CD4-positive, alpha-beta T cell treated with Interleukin-21 for 1 hour (primary cell): ENCODE measurements around the gene C1QC.
"Not testable (repeated sequence)": the region's sequence is repeated elsewhere in the genome, so short reads cannot be mapped to it uniquely, and the experiment has no call there.

Experiments used
- DNase-seq: peaks from one replicate; pipeline ENCODE4 v3.0.0-alpha.2; 2020

C1QC gene

DNA sequence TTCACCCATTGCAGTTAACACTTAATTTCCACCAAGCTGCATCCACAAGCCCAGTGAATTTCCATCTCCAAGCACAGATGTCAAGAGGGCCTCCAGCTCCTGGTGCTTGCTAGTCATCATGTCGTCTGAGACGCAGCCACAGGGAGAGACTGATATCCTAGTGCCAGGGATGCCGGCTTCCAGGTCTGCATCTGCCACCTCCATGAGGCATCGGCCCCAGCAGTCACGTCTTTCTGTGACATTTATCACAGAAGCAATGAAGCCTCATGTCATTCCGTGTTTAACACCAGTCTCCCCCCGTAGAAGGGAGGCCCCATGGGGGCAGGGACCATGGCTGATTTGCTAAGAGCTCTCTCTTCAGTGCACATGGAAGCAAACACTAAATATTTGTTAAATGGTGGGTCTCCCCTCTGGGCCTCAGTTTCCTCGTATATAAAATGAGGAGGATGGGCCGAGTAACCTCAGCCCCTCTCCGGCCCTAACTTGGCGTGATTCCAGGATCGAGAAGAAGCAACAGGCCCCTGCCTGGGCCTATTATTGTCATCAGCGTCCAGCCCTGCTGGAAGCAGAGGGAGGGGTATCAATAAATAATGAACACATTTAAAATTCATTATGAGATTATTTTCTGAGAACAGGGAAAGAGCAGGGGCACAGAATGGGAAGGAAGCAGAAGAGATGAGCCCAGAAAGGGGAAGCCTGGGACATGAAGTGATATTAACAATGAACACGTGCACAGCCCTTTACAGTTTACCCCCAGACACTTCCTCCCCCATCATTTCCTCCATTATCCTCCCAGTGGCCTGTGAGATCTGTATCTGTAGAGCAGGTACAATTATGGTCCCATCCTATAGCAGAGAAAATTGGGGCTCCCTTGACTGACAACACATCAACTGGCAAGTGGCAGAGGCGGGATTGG is 8.8 kb downstream of the C1QC start:
- DNase-seq = no peak

DNA sequence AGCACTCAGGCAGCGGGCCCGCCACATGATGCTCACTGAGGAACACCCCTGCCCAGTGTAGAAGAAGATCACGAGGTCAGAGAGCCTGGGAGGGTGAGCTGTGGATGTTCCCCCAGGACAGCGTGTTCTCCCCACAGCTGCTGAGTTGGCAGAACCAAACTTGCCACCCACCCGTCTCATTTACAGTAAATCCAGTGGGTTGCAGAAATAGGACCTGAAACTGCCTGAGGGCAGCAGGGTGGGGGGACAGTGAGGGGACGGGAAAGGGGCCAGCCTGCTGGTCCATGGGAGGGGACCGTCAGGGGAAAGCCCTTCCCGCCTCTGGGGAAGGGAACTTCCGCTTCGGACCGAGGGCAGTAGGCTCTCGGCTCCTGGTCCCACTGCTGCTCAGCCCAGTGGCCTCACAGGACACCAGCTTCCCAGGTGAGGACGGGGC is 9.5 kb downstream of the C1QC start, which contains the start of gene C1QB:
TSS of gene C1QB (plus strand) at position 356 of the 436 bp plus-strand sequence. CDS start 6,227 bp downstream, outside the sequence.
- no peak for DNase-seq

DNA sequence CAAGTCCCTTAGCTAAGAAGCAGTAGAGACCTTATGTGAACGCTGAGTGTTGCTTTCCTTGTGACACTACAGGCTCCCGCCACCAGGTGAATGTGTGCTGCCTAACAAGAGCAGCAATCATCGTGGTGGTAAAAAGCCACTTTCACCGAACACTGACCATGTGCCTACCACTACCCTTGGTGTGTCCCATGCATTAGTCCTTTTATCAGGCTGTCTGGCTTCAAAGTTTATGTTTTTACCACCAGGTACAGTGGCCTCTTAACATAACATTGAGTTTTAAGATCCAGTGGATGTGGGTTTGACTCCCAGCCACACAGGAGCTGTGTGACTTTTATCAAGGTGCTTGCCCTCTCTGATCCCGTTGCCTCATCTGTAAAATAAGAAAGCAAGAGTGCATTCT is 11.3 kb downstream of the C1QC start:
- DNase-seq = no peak

DNA sequence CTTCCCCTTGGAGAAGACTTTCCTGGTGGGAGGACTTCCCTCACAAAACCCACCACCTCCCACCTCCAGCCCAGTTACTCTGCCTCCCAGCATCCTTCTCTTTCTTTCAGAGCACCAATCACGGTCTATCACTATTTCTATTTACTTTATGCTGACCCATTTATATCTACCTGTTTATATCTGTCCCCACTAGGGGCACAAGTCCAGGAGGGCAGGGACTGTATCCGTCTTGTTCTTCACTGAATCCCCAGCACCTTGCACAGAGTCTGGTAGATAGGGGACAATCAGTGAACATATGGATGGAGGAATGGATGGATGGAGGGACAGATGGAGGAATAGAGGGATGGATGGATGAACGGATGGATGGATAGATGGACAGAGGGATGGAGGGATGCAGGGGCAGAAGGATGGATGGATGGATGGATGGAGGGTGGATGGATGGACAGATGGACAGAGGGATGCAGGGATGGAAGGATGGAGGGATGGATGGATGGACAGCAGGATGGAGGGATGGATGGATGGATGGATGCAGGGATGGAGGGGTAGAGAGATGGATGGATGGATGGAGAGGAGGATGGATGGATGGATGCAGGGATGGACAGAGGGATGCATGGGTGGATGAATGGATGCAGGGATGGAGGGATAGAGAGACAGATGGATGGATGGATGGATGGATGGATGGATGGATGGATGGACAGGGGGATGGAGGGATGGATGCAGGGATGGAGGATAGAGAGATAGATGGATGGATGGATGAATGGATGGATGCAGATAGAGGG is 15.1 kb downstream of the C1QC start:
- DNase-seq = no peak

DNA sequence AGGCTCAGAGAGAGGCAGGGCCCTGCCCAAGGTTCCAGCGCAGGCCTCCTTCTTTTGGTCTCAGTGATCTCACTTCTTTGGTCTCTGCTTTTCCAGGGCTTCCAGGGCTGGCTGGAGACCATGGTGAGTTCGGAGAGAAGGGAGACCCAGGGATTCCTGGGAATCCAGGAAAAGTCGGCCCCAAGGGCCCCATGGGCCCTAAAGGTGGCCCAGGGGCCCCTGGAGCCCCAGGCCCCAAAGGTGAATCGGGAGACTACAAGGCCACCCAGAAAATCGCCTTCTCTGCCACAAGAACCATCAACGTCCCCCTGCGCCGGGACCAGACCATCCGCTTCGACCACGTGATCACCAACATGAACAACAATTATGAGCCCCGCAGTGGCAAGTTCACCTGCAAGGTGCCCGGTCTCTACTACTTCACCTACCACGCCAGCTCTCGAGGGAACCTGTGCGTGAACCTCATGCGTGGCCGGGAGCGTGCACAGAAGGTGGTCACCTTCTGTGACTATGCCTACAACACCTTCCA is 17.3 kb downstream of the C1QC start:
- no peak for DNase-seq

DNA sequence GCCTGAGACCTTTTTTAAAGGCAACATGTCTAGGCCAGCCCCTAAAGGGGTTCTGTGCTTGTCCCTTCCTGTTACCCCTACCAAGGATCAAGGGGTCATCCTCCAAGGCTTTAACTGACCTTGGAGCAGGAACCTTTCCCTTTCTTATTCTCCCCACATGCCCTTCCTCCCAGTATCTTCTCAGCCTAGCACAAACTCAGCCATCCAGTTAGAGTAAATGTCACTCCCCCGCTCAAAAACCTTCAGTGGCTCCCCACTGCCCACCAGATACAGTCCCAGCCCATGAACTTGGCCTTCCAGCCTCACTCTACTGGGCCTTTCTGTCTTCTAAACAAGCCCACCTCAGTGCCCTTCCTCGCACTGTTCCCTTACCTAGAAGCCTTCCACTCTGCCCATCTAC is 18.4 kb downstream of the C1QC start:
- DNase-seq = no peak

DNA sequence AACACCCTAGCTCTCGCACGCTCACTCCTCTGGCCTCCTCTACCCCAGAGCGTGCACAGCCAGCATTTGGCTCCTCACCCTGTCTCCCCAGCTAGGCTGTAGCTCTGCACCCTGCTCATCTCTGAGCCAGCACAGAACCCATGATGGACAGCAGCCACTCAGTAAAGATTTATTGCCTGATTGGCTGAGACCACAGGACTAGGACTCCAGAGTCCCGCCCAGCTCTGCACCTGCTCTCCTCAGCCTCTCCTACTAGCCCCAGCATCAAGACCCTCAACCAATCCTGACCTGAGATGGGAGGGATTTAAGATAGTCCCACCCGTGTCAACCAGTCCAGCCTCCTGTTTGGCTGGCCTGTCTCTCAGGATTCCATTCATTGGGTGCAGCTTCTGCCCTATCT is 18.9 kb downstream of the C1QC start:
- no peak for DNase-seq

DNA sequence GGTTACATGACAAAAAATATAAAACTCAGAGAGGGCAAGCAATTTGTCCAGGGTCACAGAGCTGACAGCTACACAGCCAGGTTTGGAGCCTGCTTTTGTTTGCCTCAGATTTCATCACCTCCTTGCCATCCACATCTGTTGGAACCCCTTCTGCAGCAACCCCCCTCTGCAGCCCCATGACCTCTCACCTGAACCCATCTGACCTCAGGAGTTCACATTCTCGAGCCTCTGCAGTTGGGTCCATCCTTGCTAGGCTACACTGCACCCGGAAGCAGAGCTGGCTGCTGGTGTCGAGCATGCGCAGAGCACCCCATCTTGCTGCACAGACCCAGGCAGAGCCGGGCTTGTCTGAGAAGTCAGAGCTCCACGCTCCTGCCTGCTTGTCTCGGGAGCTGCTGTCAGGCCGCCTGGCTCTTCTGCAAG is 19.6 kb downstream of the C1QC start:
- DNase-seq = no peak

DNA sequence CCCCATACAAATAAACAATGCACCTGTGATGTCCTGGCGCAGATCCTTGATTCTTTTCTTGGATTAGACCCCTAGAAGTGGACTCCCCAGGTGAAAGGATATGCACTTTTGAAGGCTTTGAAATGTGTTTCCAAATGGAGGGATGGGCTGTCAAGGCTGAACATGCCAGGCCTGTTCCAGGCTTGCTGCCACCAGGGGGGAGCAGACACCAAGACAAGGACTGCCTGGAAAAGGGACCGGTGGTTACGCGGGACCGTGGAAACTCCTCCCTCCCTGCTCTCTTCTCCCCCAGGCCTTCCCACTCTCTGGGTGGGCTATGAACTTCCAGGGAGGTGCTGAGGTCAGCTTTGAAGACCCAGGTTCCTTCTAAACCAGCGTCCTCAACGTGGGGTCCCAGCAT is 22.3 kb downstream of the C1QC start:
- DNase-seq = no peak

DNA sequence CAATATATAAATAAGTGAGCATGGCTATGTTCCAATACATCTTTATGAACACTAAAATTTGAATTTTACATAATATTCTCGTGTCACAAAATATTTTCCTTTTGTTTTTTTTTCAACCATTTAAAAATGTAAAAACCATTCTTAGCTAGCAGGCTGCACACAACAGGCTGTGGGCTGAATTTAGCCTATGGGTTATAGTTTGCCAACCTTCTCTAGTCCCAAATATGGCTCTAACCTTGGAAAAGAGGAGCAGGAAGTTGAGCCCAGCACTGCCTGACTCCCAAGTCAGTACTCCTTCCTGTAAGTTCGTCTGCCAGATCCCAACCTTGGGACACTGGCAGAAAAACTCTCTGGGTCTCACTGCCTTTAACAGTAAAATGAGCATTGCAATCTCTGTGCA is 23.0 kb downstream of the C1QC start:
- DNase-seq = no peak

DNA sequence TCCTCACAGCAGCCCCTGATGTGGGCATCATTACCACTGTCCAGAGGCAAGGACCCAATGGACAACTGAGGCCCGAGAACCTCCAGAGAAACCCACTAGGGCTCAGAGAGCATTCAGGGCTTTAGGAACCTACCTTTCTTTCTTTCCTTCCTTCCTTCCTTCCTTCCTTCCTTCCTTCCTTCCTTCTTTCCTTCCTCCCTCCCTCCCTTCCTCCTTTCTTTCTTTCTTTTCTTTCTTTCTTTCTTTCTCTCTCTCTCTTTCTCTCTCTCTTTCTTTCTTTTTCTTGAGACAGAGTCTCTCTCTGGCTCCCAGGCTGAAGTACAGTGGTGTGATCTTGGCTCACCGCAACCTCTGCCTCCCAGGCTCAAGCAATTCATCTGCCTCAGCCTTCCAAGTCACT is 25.4 kb downstream of the C1QC start:
- not testable (repeated sequence) for DNase-seq

DNA sequence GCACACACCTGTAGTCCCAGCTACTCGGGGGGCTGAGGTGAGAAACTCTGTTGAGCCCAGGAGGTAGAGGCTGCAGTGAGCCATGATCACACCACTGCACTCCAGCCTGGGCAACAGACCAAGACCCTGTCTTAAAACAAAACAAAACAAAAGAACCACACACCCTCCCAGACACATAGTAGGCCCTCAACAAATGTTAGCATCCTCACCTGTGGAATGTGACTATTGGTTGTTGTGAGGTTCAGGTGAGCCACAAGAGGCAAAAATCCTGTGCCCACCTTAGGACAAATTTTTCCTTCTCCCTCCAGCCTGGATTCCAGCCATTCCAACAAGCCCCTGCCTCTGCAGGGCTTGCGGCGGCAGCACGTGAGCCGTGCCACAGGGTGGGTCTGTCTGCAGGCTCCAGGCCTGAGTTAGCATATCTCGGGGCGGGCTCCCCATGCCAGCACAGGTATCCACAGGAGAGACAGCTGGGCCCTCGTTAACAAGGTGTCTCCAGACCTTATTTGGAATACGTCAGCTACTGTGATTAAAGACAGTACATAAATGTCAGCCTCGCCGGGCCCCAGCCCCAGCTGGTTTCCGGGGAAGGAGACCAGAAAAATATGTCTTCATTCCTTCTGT is 27.0 kb downstream of the C1QC start:
- no peak for DNase-seq

DNA sequence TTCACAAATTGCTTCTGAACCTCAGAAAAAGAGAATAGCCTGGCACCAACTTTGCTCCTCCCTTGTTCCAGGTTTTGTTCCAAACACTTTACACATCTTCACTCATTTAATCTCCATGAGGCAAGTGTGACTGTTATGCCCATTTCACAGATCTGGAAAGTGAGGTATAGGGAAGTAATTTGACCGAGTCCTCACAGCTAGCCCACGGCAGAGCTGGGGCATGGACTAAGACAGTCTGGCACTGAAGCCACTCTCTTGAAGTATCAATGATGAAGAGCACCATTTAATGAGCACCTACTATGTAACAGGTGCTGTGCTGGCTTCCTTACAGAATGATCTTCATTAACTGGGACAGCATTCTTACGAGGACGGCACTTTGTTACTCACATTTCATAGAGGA is 28.6 kb downstream of the C1QC start:
- no peak for DNase-seq

DNA sequence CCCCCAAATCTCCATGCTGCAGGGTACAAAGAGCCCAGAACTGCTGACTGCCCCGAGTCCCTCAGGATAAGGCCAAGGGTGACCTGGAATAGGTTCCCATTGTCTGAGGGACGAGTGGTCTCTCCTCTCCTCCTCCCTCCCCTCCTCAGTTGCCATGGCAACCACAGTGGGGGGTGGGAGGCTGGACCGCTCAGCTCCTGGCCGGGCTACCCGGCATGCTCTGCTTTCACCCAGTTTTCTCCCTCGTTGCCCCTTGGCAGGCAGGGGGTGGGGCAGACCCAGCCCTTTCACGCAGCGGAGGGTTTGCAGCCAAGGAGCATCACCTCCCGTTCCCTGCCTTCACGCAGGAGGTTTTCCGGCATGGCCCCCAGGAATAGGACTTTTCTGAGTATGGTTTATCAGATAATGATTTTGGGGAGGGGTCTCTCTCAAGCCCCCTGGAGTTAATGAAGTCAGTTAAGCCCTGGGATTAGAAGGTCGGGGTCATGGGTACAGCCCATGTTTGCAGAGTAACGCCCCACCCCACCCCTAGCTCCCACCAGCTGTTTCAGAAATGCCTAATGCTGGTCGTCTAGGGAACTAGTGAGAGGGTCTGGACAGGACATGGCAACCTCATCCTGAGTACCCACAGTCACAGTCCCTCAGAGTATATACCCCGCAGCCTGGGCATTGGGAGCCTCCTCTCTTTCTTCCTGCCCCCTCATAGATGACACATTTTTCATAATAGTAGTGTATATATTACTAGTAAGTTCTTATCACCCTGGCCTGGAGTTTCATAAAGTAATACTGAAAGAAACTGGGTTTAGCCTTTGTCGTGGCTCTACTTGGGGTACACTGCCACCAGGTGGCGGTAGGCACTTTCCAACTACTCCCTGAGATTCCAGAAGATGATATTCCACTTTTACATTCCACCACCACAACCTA is 30.3 kb downstream of the C1QC start:
- no peak for DNase-seq

DNA sequence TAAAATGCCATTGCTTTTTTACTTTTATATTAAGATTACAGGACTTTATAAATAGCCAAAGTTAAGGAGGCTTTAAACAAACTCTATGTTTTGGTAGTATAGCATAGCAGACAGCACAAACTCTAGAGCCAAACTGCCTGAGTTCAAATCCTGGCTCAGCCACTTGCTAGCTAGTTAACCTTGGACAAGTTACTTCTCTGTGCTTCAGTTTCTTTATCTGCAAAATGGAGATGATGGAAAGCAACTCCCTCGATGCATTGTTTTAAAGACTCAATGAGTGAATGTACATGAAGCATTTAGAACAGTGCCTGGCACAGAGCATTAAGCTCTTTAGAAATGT is 30.9 kb downstream of the C1QC start:
- DNase-seq = no peak

DNA sequence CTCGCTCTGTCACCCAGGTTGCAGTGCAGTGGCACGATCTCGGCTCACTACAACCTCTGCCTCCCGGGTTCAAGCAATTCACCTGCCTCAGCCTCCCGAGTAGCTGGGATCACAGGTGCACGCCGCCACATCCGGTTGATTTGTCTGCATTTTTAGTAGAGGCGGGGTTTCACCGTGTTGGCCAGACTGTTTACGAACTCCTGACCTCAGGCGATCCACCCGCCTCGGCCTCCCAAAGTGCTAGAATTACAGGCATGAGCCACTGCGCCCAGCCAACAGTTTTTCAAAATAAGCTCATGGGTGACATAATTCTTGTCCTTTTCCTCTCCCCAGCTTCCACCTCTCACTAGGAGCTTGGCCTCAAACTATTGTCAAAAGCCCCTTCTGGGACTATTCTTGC is 32.7 kb downstream of the C1QC start:
- not testable (repeated sequence) for DNase-seq

DNA sequence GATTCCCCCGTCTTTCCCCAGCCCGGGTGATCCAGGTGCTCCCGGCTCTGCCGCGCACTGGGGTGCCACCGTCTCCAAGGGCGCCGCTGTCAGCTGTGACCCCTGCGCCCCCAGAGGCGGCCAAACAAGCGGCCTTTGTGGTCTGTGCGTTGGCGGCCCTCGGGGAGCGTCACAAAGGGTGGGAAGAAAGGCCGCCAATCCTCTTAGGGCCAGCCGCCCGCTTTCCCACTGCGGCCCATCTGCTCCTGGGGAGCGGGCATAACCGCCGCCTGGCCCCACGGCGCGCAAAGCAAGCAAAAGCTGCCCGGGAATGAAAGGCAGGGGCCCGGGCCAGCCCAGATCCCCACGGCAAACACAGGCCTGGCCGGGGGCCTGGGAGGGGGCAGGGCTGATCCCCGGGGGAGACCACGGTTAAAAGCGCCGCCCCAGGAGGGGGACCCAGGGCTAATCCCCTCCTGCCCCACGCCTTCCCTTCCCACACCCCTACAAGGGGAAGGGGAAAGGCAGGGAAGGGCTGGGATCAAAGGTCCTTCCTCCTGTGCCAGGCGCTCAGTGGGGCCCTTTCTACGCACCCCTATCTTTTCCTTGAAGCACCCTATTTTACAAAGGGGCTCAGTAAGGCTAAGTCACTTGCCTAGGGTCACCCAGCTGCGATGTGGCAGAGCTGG is 33.6 kb downstream of the C1QC start:
- DNase-seq = no peak

DNA sequence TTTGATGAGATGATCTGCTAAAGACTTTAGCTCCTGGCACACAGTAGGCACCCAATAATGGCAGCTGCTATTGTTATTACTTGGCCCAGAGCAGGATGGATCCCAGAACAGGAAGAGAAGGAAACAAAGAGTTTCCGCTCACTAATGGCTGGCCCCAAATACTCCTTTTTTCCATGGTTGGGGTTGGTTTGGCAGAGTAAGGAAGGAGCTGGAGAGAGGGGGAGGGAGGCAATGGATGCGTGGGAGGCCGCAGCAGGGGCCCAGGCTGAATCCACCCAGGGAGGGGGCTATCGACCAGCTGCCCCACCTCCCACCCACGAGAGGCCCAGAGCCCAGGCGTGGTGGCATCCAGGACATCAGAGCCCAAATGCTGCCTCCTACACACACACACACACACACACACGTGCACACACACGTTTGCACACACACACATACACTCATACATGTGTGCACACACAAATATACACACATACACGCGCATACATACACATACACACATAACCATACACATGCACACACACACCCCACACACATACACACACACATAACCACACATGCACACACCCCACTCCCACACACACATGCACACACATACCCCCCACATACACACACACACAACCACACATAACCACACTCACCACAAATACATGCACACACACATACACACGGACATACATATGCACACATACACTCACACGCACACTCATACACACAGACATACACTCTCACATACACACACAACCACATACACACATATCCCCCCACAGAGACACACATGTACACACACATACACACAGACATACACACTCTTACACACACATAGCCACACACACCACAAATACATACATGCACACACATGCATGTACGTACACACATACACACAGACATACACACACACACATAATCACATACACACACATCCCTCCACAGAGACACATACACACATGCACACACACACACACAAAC is 34.8 kb downstream of the C1QC start:
- no peak for DNase-seq

DNA sequence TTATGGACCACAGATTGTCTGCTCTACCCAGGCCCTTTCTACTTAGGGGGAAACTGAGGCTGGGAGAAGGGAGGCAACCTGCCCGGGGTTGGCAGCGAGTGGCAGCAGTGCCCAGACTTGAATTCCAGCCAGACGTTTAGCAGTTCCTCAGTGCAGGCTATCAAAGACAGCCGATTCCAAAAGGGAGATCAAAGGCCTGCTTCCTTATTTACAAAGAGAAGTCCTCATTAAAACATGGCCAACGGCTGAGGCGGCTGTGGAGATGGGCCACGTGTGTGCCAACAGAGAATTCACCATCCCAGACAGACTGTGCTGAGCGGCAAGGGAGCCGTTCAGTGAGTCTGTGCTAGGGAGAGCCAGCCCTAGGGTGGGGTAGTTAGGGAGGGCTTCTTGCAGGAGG is 37.3 kb downstream of the C1QC start:
- DNase-seq = no peak

DNA sequence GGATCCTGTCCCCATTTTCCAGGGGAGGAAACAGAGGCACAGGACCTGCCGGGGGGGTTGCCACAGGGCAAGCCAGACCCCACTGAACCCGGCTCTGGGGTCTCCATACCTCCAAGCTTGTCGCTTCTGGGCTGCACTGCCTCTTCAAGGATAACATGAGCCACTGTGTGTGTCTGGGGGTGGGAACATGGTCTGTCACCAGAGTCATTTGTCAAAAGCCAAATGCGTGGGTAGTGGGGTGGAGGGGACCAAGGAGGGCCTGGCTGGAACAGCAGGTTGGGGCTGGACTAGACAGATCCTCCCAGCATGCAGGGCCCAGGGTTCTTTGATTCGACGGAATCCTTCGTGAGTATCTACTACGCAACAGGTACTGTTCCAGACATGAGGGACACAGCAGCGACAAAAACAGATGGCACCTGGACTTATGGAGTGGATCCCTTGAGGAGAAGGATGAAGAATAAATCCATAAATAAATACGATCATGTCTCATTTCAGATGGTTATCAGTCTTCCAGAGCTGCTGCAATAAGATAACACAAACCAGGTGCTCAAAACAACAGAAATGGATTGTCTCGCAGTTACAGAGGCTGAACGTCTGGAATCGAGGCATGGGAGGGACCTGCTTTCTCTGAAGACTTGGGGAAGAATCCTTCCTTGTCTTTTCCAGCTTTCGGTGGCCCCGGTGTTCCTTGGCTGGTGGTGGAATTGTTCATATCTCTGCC is 38.3 kb downstream of the C1QC start:
- DNase-seq = no peak
